GM19438 (cell line): ENCODE data around the gene GSC2.

ENCODE experiments used
- ATAC-seq: cut with Tn5 transposase; IDR thresholded peaks from one replicate; pipeline ENCODE4 v1.9.1; 2021; ENCODE audit warnings: low read depth; ENCODE audit not compliant: unreplicated experiment

The GSC2 gene

GRCh38 chr22:19136915-19137314, 13.2 kb downstream of the GSC2 start:
- no peak for ATAC-seq

- ATAC-seq, result no peak
Observed at GRCh38 chr22:19134874-19135273, 15.2 kb downstream of the GSC2 start.

GRCh38 chr22:19134176-19134831, 15.8 kb downstream of the GSC2 start:
- ATAC-seq, result no peak

GRCh38 chr22:19133561-19133960, 16.5 kb downstream of the GSC2 start:
- ATAC-seq, result no peak

- no peak for ATAC-seq
Observed at GRCh38 chr22:19132693-19133400, 17.2 kb downstream of the GSC2 start.

GRCh38 chr22:19132153-19132552, 17.9 kb downstream of the GSC2 start:
- no peak for ATAC-seq

GRCh38 chr22:19131685-19132015, 18.4 kb downstream of the GSC2 start:
- no peak for ATAC-seq

- ATAC-seq, result no peak
Observed at GRCh38 chr22:19130959-19131684, 19.0 kb downstream of the GSC2 start, which contains the start of gene TSSK2. Gene TSSK2 (plus strand): TSS chr22:19131308. CDS start chr22:19131400, 92 bp downstream.

GRCh38 chr22:19129871-19130270, 20.2 kb downstream of the GSC2 start:
- ATAC-seq, result no peak

GRCh38 chr22:19128946-19129727, 21.0 kb downstream of the GSC2 start:
- ATAC-seq, result no peak

- no peak for ATAC-seq
Observed at GRCh38 chr22:19128009-19128401, 22.1 kb downstream of the GSC2 start.

- ATAC-seq, result no peak
Observed at GRCh38 chr22:19127329-19128008, 22.6 kb downstream of the GSC2 start.

GRCh38 chr22:19126309-19127273, 23.5 kb downstream of the GSC2 start:
- no peak for ATAC-seq

- no peak for ATAC-seq
Observed at GRCh38 chr22:19125474-19126308, 24.4 kb downstream of the GSC2 start.

- ATAC-seq, result no peak
Observed at GRCh38 chr22:19125011-19125410, 25.1 kb downstream of the GSC2 start.

GRCh38 chr22:19124377-19124776, 25.7 kb downstream of the GSC2 start:
- no peak for ATAC-seq

- ATAC-seq, result no peak
Observed at GRCh38 chr22:19123936-19124335, 26.2 kb downstream of the GSC2 start.

- ATAC-seq, result no peak
Observed at GRCh38 chr22:19122752-19123492, 27.2 kb downstream of the GSC2 start.
